GM18526 (cell line): ENCODE measurements around the gene HDAC3.

Experiments
- POLR2A ChIP-seq: IDR thresholded peaks from 3 replicates; pipeline ENCODE4 v1.6.1; 2011; ENCODE audit not compliant: insufficient read length; ENCODE audit errors: extremely low read depth

HDAC3 gene

DNA sequence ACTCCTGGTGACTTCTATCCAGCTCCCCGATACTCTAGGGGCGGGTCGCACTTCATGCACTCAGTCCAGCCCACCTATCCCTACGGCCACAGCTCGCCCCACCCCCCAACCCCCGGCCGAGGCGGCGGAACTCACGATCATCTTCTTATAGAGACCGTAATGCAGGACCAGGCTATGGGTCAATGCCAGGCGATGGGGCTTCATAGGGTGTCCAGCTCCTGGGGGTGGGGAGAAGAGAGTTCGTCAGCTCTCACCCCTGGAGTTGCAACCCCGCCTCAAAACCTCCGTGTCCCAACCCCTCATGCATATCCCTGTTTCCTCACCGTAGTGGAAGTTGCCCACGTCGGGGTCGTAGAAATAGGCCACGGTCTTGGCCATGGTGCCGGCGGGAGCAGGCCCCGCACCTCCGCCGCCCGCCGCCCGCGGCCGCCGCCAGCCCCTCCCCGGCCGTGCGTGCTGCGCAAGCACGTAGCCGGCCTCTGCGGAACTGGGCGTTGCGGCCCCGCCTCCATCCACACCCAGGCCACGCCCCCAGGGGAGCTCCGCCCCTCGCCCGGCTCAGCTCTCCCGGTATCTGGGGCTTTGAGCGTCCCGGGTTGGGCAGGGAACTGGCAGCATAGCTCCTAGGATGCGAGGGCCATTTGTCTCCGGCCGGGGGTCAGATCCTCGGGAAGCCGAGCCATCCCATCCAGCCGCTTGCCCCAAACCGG is at the start of gene HDAC3, which contains the start of gene RELL2:
HDAC3 (minus strand) TSS at position 437 of the 710 bp plus-strand sequence; CDS start at position 378, 59 bp downstream.
RELL2 (plus strand) TSS at position 585 of the 710 bp plus-strand sequence. CDS start 1,229 bp downstream, outside the sequence.
- TF ChIP-seq POLR2A = peak; percentile 91

- TF ChIP-seq POLR2A = no peak
Observed at GRCh38 chr5:141685591-141685990, 48.9 kb upstream of the HDAC3 start.

- TF ChIP-seq POLR2A = no peak
Observed at GRCh38 chr5:141683596-141684141, 47.0 kb upstream of the HDAC3 start.

DNA sequence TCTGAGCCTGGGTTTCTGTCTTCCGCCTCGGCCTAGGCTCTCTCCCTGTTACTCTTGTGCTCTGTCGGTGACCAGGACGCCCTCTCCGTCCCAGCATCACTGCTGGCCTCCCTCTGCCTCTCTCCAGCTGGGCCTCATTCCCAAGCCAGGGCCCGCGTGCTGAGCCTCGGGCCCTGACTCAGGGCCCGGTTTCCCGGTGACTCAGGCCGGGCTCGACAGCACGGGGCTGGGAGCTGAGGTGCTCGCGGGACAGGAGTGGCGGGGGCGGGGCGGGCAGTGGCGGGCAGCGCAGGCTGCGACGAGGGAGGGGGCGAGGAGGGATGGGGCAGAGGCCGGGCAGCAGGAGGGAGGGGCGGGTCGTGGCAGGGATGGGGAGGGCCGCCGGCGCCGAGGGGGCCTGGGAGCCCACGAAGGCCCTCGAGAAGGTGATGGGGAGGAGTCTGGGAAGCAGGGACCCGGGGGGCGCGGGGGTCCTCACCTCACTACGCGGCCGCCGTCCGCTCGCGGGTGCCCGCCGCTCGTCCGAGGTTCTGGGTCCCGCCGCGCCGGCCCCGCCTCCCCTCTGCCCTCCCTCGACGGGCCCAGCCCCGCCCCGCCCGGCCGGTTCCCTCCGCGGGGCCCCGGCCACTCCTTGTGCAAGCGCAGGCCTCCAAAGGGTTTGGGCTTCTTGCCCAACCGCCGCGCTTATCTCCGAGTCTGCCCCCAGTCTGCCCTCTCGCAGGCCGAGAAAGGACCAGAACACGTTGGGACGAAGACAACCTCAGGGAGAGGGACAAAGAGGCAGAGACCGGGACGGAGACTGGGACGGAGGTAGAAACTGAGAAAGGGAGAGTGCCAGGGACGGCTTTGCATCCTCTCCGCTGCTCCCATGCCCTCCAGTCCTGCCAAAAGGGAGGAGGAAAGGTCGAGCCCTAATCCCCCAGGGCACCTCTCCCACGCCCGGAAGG is 45.3 kb upstream of the HDAC3 start, which contains the start of gene ARAP3:
ARAP3 (minus strand) TSS at position 536 of the 947 bp plus-strand sequence. CDS start 1,744 bp downstream, outside the sequence.
- TF ChIP-seq POLR2A = no peak

GRCh38 chr5:141681295-141681694 is 44.6 kb upstream of the HDAC3 start:
- no peak for TF ChIP-seq POLR2A

- TF ChIP-seq POLR2A = no peak
Observed at GRCh38 chr5:141680751-141681201, 44.1 kb upstream of the HDAC3 start.

DNA sequence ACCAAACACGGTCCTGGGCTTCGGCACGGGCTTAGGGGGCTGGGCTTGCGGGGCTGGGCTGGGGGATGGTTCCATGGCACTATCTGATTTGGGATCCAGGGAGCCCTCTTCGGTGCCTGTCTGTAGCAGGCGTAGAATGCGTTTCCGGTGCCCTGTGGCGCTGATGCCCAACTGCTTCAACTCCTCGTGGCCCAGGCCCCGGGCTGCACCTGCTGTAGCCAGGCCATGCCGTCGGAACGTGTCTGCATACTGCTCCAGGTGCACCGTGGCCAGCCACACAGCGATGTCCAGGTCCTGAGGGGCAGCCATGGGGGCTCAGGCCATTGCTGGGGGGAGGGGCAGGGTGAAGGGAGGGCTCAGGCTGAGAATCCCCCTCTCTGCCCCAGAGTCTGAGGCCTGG is 43.5 kb upstream of the HDAC3 start:
- TF ChIP-seq POLR2A = no peak

DNA sequence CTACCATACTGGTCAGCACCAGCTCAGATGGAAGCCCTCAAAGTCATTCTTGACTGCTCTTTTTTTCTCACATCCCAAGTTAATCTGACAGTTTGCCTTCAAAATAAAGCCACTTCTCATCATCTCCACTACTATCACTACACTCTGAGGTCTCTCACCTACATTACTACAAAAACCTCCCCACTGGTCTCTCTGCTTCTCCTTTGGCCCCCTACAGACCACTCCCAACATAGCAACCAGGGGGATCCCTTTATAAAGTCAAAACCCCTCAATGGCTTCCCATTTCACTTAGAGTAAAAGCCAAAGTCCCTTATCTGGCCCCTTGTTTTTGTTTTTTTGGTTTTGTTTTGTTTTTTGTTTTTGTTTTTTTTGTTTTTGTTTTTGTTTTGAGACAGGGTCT is 40.8 kb upstream of the HDAC3 start:
- no peak for TF ChIP-seq POLR2A

DNA sequence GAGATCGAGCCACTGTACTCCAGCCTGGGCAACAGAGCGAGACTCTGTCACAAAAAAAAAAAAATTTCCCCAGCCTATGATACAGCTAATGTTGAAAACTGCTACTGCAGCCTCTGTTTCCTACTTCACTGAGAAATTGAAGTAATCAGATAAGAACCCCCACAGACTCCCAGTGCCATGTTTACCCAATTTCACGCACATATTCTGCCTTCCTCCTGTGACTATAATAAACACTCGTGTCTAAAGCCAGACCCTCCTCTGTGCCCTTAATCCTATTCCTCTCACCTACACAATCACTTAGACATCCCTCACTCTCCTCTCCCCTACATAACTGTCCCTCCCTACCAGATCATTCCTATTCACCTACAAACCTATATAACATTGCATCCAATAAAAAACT is 39.0 kb upstream of the HDAC3 start:
- no peak for TF ChIP-seq POLR2A

DNA sequence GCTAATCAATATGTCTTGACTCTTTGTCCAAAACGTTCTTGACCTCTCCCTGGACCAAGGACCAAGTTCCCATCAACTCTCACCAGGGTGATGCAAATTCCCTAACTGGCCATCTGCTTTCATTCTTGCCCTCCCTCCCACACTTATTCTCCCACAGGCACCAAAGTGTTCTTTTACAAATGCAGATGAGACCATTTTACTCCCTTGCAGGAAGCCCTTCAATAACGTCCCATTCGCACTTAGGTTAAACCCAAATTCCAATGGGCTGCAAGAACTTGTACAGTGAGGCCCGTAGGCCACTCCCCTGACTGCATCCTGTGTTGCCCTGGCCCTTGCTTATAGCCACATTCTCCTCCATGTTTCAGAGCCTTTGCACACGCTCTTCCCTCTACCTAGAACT is 38.1 kb upstream of the HDAC3 start:
- no peak for TF ChIP-seq POLR2A

DNA sequence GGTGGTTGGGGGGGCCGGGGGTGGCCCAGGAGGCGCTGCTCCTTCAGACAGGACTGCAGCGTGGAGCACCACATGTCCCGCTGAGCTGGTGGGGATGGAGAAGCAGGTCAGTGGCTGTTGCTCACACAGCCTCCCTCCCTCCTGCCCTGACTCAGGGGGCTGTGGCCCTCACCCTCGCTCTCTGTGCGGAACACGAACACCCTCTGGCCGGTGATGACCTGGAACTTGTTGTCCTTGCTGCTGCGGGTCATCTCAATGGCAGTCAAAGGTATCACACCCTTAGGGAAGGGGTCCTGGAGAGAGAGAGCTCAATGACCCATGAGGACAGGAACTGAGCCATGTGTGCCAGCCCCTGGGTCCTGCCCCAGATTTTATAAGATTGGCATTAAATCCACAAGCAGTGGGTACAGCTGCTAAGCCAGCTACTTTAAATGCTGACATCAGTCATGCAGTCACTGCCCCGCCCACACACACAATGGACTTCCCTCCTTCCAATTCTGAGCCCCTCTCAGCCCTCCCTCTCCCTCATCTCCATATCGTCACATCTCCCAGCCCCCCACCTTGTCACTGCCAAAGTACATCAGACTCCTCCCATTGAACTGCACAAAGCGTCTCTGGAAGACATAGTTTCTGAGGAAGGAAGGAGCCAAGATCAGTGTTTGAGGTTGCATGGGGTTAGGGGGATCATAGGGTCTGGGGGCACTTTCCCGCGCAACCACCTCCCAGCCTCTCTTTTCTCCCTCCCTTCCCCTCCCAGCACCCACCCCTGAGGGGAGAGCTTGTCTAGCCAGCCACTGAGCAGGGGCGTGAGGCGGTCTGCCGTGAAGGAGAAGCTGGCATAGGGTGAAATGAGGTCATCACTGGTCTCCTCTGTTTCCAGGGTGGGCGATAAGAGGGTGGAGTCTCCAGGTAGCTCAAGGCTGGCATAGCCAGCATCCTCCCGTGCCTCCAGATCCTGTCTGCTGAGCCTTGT is 36.5 kb upstream of the HDAC3 start:
- TF ChIP-seq POLR2A = no peak

DNA sequence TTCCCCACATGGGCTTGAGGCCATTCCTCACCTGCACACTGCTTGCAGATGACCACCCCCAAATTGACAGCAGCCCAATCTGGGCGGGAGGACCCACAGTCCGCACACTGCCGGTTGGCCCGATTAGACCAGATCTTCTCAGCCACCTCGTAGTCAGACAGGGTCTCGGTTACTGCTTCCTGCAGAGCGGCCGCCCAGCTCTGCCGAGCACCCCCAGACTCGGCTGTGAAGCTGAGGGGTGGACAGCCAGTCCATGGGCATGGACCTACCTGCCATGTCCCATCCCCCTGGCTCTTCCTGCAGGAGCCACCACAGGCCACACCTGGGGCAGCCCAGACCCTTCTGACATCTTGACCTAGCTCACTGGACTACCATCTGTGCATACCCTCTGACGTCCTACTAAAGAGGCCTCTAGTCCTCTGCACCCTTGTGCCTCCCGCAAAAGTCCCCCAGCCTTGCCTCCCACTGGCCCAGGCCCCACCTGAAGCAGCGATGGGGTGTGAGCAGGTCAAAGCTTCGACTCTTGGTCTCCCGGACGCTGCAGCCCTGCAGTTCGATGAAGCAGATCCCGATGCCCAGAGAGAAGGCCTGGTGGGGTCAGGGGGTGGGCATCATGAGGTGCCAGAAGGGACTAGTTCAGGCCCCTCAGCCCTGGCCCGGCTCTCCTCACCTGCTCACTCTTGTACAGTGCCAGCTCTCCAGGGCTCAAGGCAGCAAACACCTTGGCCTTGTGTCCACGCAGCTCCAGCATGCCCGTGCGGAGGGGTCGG is 35.6 kb upstream of the HDAC3 start:
- TF ChIP-seq POLR2A = no peak

DNA sequence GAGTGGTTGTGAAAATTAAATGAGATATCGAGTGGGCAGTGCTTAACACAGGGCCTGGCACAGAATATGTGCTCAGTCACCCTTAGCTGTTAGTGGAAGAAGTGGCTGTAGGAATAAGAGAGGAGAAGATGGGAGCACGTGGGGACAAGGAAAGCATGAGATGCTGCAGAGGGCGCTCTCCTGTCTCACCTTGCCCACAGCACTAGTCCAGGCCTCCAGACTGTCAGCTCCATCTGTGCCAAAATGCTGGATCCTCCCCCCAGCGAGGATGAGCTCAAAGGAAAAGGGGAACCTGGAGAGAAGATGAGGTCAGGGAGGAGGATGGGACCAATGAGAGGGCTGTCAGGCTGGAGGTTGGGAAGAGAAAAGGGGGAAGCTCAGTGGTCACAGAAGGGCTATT is 32.9 kb upstream of the HDAC3 start:
- no peak for TF ChIP-seq POLR2A
